Astrocyte of the spinal cord (primary cell): ENCODE measurements around the gene PTPRD.

Experiments
- DNase-seq: peaks from one replicate; pipeline ENCODE4 v3.0.0; 2011; ENCODE audit warnings: low read depth, low spot score
- H3K4me3 ChIP-seq: 2 replicates; pipeline ENCODE4 v1.5.1; 2011; ENCODE audit warnings: low read depth, mild to moderate bottlenecking, low read length, moderate library complexity
- CTCF ChIP-seq: IDR thresholded peaks from 2 replicates; pipeline ENCODE4 v1.5.1; 2012; ENCODE audit warnings: low read depth, mild to moderate bottlenecking, low read length, inconsistent platforms
- in situ Hi-C: cut with HindIII; loops from 2 replicates; pipeline ENCODE4 v1.10.0; 2017; ENCODE audit warnings: low sequenced_read_pairs

The PTPRD gene

GRCh38 chr9:10443868-10444204, 169.0 kb downstream of the PTPRD start:
- no peak for DNase-seq
- no peak overlapping the region for H3K4me3 ChIP-seq
- TF ChIP-seq CTCF = no peak
- in situ Hi-C loops = no loop called here

GRCh38 chr9:10443181-10443867, 169.5 kb downstream of the PTPRD start:
- DNase-seq = no peak
- TF ChIP-seq CTCF = no peak
- H3K4me3 ChIP-seq = no peak overlapping the region
- in situ Hi-C loops = no loop called here

GRCh38 chr9:10438955-10439354, 173.8 kb downstream of the PTPRD start:
- no peak for TF ChIP-seq CTCF
- H3K4me3 ChIP-seq = no peak overlapping the region
- no peak for DNase-seq
- in situ Hi-C loops = no loop called here

GRCh38 chr9:10436756-10437155, 176.0 kb downstream of the PTPRD start:
- H3K4me3 ChIP-seq = no peak overlapping the region
- no peak for DNase-seq
- no peak for TF ChIP-seq CTCF
- in situ Hi-C loops = no loop called here

GRCh38 chr9:10434412-10434811, 178.4 kb downstream of the PTPRD start:
- no peak for TF ChIP-seq CTCF
- in situ Hi-C loops = no loop called here
- no peak for DNase-seq

GRCh38 chr9:10411272-10411671, 201.5 kb downstream of the PTPRD start:
- no peak for DNase-seq
- in situ Hi-C loops = no loop called here
- TF ChIP-seq CTCF = no peak
- H3K4me3 ChIP-seq = no peak overlapping the region

More at GRCh38 chr9:10434412-10434811, 178.4 kb downstream of the PTPRD start:
- H3K4me3 ChIP-seq = no peak overlapping the region
